Osteoblast (primary cell): ENCODE measurements around the gene PON2. TPM values are rescaled to one million over a fixed set of nuclear protein-coding genes. Genes with fewer than 3 reads are reported as not detected.

ENCODE experiments used
- DNase-seq: peaks from one replicate; pipeline ENCODE4 v3.0.0; 2011; ENCODE audit warnings: low spot score, mixed read lengths; ENCODE audit not compliant: insufficient read length; ENCODE audit errors: missing footprints
- H2AFZ ChIP-seq: 2 replicates; pipeline ENCODE4 v1.6.0; 2011; ENCODE audit warnings: mild to moderate bottlenecking, low read length
- H3K27ac ChIP-seq: 2 replicates; pipeline ENCODE4 v1.5.1; 2011; ENCODE audit warnings: mild to moderate bottlenecking, low read depth, low read length, moderate library complexity
- H3K27me3 ChIP-seq: 2 replicates; pipeline ENCODE4 v1.6.0; 2012; ENCODE audit warnings: mild to moderate bottlenecking, control low read depth, inconsistent platforms, low read length, moderate library complexity; ENCODE audit not compliant: insufficient read depth
- H3K36me3 ChIP-seq: 2 replicates; pipeline ENCODE4 v1.5.1; 2011; ENCODE audit warnings: mild to moderate bottlenecking, low read length, control low read depth, moderate library complexity; ENCODE audit not compliant: insufficient read depth
- H3K4me1 ChIP-seq: 2 replicates; pipeline ENCODE4 v1.5.1; 2011; ENCODE audit warnings: mild to moderate bottlenecking, low read length, control low read depth, moderate library complexity; ENCODE audit not compliant: insufficient read depth
- H3K4me2 ChIP-seq: 2 replicates; pipeline ENCODE4 v1.6.0; 2011; ENCODE audit warnings: mild to moderate bottlenecking, low read length; ENCODE audit not compliant: insufficient read depth
- H3K4me3 ChIP-seq: fragments of 200-600 bp; sonication (generic); 3 replicates; pipeline ENCODE4 v1.5.1; 2012; ENCODE audit warnings: mild to moderate bottlenecking, low read length, inconsistent platforms; ENCODE audit not compliant: insufficient read depth
- H3K79me2 ChIP-seq: 2 replicates; pipeline ENCODE4 v1.6.0; 2012; ENCODE audit warnings: mild to moderate bottlenecking, low read length, control low read depth, inconsistent platforms; ENCODE audit not compliant: insufficient read depth
- H3K9me3 ChIP-seq: 2 replicates; pipeline ENCODE4 v1.5.1; 2011; ENCODE audit warnings: low read depth, low read length, control low read depth
- H4K20me1 ChIP-seq: 2 replicates; pipeline ENCODE4 v1.6.0; 2012; ENCODE audit warnings: mild to moderate bottlenecking, low read length, control low read depth; ENCODE audit not compliant: insufficient read depth
- CTCF ChIP-seq: IDR thresholded peaks from 2 replicates; pipeline ENCODE4 v1.5.1; 2011; ENCODE audit warnings: mild to moderate bottlenecking, low read depth, low read length, moderate library complexity; ENCODE audit errors: extremely low read depth
- total RNA-seq: library from RNA; depleted of rRNA; stranded (reverse); fragments of >200 nt; gene quantifications from 2 replicates; pipeline ENCODE4 v1.2.3, GENCODE V29; 2012

PON2 gene
- total RNA-seq, 1 donor = 77.8 TPM

GRCh38 chr7:95424716-95425115, 10.1 kb downstream of the PON2 start:
- DNase-seq = no peak
- Histone ChIP-seq H3K4me2 (no peak overlapping the region), H3K79me2 (peaks cover 5% of the 10 kb centered on the region)

GRCh38 chr7:95421847-95422444, 12.9 kb downstream of the PON2 start:
- no peak for DNase-seq
- TF ChIP-seq CTCF = no peak

More at GRCh38 chr7:95424716-95425115, 10.1 kb downstream of the PON2 start:
- H3K27ac ChIP-seq = no peak overlapping the region
- H3K36me3 ChIP-seq = no peaks in the 10 kb centered on the region
- H3K27me3 ChIP-seq = no peaks in the 10 kb centered on the region
- TF ChIP-seq CTCF = no peak
- H2AFZ ChIP-seq = no peak overlapping the region
- H4K20me1 ChIP-seq = peaks cover 3% of the 10 kb centered on the region
- H3K4me3 ChIP-seq = no peak overlapping the region
- H3K9me3 ChIP-seq = no peaks in the 10 kb centered on the region
- peaks cover 4% of the 10 kb centered on the region for H3K4me1 ChIP-seq

GRCh38 chr7:95421000-95421846, 13.6 kb downstream of the PON2 start:
- H3K27ac ChIP-seq = peak overlapping the region; percentile 6
- H3K4me1 ChIP-seq = peaks cover 4% of the 10 kb centered on the region
- TF ChIP-seq CTCF = no peak
- no peak for DNase-seq
- H4K20me1 ChIP-seq = peaks cover 3% of the 10 kb centered on the region
- no peaks in the 10 kb centered on the region for H3K36me3 ChIP-seq
- no peak overlapping the region for H3K4me2 ChIP-seq
- no peak overlapping the region for H3K4me3 ChIP-seq
- H2AFZ ChIP-seq = no peak overlapping the region
- H3K9me3 ChIP-seq = no peaks in the 10 kb centered on the region
- H3K79me2 ChIP-seq = peaks cover 3% of the 10 kb centered on the region
- no peaks in the 10 kb centered on the region for H3K27me3 ChIP-seq

More at GRCh38 chr7:95421847-95422444, 12.9 kb downstream of the PON2 start:
- Histone ChIP-seq H2AFZ (no peak overlapping the region), H3K36me3 (no peaks in the 10 kb centered on the region), H3K27me3 (no peaks in the 10 kb centered on the region), H4K20me1 (peaks cover 3% of the 10 kb centered on the region), H3K27ac (no peak overlapping the region), H3K9me3 (no peaks in the 10 kb centered on the region), H3K4me1 (peaks cover 4% of the 10 kb centered on the region), H3K4me2 (no peak overlapping the region), H3K79me2 (peaks cover 3% of the 10 kb centered on the region), H3K4me3 (no peak overlapping the region)

- no peak overlapping the region for H3K4me2 ChIP-seq
- H3K4me3 ChIP-seq = no peak overlapping the region
- no peaks in the 10 kb centered on the region for H4K20me1 ChIP-seq
- no peak overlapping the region for H2AFZ ChIP-seq
- no peak for DNase-seq
- H3K9me3 ChIP-seq = no peaks in the 10 kb centered on the region
- no peaks in the 10 kb centered on the region for H3K79me2 ChIP-seq
- H3K27me3 ChIP-seq = no peaks in the 10 kb centered on the region
- H3K4me1 ChIP-seq = no peaks in the 10 kb centered on the region
- TF ChIP-seq CTCF = no peak
- no peak overlapping the region for H3K27ac ChIP-seq
- H3K36me3 ChIP-seq = peaks cover 14% of the 10 kb centered on the region
These were observed 22.8 kb downstream of the PON2 start for GRCh38 chr7:95412075-95412474.
